ENCODE results near the gene SCEL. TPM values are rescaled to one million over a fixed set of nuclear protein-coding genes. Genes with fewer than 3 reads are reported as not detected.
A peak's percentile ranks its signal among the peaks of the same experiment; 100 is the strongest.

SCEL gene
- total RNA-seq, 1 donor from 2014 or later, result 0.31 TPM

DNA sequence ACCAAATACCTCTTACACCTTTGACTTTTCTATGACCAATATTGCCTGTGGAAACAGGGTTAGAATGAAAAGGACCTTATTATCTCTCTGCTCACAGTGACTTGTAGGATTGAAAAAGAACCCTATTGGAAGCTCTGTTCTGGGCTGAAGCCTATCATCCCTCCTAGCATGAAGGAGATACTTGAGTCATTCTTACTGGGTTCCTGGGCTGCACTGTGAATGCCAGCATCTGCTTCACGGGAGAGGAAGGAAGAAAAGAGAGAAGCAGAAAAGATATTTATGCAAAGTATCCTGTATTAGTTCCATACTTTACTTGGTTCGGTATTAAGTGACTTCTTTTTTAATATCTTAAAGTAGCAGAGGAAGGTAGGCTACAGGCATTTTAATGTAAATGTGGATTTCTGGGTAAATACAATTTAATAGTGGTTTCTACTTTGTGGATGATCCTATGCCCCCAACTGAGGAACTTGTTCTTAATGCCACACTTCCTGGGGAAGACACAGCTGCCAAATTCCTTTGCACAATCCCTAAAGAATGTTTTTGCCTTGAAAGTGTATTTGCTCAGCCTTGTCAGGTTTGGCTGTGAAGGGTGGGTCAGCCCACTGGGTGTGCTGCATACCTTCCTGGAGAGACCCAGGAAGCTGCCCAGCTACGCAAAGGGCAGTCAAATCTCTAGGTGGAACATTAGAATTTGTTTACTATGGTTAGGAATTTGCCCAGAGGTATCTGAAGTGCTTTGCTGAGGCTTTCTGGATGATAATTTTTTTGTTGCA, 13.7 kb upstream of the SCEL start:
- DNase-seq, result no peak

DNA sequence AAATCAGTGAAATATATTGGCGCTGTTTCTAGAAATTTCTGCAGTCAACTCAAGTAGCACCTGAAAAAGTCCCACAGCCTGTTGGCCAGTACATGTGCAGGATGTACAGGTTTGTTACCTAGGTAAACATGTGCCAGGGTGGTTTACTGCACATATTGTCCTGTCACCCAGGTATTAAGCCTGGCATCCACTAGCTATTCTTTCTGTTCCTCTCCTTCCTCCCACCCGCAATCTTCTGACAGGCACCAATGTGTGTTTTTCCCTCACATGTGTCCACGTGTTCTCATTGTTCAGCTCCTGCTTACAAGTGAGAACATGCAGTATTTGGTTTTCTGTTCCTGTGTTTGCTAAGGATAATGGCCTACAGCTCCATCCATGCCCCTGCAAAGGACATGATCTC, 13.1 kb upstream of the SCEL start:
- no peak for DNase-seq

DNA sequence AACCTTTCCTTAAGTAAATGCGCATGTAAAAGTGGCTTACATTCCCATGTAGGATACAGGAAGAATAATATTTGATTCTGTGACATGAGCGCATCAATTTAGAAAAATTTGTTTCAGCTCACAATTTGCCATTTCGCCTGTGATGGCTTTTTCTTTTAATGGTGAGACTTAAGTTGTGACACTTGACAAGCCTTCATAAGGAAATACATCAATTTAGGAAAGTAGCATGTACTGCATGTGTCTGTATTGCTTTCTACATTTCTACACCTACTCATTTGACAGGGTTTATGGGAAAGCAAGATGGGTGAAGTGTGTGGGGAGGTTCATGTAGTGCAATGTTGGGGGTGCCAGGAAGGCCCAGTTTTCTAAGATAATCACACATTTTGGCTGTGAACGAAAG, 12.1 kb upstream of the SCEL start:
- DNase-seq, result no peak

DNA sequence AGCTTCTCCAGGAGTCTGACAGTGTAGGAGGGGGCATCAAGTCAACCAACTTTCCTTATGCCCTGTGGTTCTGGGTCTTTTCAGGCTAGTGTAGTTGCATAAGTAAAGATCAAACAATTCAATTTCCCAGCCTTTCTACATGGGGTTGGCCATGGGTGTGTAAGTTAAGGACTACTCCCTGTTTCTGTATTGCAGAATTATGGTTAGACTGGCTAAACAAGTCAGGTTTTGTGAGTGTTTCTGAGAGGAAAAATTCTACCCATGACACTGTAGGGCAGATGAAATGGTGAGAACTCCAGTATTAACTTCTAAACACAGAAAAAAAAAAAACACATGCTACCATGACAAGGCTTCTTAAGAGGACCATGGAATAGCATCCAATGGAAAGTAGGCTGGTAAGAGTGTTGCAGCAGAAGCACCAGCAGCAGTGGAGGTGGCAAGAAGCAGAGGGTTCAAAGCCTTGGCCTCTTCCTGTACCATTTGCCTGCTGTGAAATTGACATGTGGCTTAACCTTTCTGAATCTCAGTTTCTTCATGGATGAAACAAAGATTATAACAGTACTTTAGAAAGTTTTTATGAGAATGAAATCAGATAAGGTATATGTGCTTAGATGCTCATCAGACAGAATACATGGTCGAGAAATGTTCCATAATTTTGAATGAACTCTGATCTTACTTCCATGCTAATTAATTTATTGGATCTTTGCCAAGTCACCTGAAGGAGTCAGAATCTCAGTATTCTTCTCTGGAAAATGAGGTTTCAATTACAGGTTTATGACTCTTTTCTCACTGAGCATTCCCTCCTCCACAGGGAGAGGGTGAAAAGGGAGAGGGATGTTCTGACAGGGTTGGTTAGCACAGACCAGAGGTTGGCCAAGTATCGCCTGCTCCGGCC, 11.4 kb upstream of the SCEL start:
- DNase-seq, result no peak

DNA sequence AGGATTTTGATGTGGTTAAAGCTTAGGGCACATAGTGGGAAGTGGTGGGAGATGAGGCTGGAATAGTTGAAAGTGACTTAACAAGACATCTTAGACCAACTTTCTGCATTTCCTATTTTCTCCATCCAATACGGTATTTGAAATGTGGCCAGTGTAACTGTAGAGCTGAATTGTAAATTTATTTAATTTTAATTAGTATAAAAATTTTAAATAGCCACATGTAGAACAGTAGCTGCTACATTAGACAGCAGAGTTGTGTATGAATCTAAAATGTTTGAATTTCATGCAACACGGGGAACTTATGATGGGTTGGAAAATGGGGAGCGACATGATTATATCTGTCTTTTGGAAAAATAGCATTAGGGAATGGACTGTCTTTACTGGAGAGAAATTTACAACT, 7.1 kb upstream of the SCEL start:
- no peak for DNase-seq

DNA sequence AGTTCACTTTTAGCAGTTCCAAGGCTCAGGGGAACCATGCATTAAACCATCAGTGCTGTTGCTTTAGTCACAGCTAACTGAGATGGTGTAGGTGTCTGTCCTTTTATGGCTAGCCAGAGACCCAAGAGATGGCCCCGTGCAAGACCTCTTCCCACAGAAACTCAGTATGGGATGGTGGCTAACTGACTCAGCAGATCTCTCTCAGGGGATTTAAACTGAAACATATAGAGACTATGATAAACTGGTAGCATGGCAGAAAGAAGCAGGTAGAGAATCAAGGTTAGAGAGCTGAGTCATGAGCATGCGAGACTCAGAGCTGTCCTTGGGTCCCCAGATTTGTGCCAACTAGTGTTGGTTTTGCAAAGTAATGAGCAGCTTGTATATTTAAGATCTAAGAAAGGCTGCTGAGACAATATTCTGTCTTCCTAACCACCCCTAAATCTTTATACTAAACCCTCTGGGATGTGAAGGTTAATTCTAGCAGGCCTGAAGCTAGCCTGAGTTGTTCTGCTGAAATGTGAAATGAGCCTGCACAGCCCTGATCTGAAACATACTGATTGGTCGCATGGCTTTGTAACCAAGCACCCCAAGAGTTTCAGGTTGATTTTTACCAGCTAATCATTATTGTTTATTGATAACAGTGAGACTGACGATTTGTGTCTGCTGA, 6.5 kb upstream of the SCEL start:
- DNase-seq, result no peak

DNA sequence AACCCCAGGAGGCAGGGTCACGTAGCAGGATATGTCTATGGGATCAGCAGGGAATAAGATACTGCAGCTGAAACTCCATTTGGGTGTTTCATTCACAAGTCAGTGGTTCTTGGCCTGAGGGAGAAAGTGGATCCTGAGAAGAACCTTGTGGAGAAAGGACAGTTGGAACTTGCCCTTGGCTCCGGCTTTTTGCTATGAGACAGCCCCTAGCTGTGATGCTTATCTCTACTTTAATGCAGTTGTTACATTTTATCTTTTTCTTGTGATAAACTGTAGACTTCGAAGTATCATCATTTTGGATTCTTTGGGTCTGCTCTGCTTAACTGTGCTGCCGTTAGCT, 6.0 kb upstream of the SCEL start:
- DNase-seq, result no peak

DNA sequence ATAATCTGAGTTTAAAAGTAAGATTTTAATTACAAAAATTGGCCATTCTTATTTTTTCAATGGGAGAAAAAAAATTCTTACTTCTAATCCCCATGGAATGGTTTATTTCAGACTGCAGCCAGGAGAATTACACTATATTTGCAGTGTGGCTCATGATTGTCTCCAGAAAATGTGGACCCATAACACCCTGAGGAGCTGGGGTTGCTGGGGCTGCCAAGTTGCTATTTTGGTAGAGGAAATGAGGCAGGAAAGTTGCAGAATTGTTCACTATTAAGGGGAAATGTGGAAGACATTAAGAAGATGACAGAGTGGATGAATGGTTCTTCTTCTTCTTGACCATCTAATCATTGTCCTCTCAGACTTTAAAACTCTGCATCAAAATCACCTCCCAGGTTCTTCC, 4.6 kb upstream of the SCEL start:
- DNase-seq, result no peak

DNA sequence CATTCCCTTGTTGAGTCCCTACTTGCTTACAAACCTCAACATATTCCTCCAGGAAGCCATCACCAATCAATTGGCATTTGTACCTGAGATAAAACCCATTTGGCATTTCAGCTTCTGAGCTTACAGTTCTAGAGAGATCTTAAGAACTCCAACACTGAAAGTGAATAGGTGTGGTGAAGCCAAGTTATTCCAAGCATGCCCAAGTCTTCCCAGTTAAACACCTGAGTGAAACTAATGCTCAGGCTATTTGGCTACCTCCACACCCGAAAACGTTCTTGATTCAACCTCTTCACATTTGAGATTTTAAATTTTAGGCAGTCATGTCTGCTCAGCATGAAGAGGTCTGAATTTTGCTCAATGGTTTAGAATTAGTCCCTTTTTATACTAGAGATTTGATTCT, 2.5 kb upstream of the SCEL start:
- no peak for DNase-seq

DNA sequence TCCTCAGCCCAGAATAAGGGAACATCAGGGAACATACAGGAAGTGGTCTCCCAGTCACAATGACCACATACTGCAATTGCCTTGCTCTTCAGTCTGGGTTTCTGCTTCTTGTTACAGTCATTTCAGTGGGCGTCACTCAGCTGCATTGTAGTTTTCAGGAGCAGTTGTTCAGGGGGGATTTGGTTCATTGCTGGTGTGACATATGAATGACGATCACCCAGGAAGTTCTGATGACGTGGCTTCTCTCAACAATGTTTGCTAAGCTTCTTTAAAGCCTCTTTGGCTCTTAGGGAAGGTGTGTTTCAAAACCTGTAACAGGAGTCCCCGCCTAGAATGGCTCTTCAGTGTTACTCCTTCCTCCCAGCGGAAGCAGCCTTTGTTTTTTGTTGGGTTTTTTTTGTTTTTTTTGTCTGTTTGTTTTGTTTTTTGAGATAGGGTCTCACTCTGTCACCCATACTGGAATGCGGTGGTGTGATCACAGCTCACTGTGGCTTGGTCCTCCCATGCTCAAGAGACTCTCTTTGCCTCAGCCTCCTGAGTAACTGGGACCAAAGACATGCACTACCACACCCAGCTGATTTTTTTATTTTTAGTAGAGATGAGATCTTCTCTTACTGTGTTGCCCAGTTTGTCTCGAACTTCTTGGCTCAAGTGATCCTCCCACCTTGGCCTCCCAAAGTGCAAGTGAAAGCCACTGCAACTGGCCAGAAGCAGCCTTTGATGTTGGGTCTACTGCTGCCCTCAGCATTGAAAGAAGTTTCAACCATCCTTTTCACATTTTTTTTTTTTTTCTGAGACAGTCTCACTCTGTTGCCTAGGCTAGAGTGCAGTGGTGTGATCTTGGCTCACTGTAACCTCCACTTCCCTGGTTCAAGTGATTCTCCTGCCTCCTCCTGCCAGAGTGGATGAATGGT, 1.4 kb upstream of the SCEL start:
- DNase-seq, result no peak

DNA sequence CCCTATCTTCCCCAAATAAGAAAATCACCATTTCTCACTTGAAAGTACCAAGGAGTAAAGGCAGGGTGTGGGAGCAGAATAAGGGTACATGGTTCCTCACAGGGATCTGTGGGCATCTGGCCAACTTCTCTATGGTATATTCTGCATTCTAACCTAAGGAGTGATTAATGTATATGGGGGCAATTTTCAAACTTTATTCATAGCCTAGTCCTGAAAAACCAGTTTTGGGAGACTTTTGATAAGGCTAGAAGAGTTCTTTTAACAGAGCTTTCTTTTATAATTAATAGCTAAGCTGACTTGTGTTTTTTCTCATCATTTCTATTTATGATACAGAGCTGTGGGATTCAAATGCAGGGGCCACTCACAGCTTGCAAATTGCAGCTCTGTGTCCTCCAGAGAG, 852 bp downstream of the SCEL start:
- no peak for DNase-seq

DNA sequence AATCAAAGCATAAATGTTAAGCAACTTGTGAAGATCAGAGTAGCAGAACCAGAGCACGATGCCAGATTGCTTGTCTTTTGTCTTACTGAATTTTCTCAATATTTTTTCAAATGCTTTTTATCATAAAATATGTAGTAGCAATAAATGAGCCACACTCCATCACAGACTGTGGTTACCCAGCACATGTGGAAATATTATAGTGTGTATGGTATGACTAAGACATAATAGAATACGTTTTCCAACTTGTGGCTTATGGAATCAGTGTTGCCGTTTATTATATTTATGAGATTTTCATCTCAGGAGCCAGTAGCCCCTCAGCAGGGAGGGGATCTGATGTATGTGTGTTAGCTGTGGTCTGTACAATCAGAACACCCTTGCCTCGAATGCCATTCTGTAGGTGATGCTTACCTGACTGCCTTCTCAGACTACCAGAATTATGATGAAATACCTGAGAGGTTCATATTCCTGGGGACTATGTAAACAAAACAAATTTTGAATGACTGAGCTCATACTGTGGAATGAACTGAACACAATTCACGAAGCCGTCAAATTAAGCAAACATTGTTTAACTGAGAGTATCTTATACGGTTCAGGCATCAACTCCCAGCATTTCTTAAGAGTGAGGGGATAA, 1.9 kb downstream of the SCEL start:
- no peak for DNase-seq

DNA sequence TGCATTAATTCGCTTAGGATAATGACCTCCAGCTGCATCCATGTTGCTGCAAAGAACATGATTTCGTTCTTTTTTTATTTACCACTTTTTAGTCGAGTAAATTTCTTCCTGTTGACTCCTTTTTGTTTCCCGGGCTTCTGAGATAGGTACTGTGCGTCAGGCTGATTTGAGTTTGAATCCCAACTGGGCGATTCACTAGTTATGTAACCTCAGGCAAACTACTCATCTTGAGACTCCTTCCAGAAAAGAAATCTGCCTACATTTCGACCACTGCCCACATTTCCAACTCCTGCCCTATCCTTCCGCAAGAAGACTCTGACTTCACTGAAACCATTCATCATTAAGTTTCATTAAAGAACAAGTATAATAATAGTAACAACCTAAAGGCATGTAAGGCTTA, 8.2 kb downstream of the SCEL start:
- no peak for DNase-seq

DNA sequence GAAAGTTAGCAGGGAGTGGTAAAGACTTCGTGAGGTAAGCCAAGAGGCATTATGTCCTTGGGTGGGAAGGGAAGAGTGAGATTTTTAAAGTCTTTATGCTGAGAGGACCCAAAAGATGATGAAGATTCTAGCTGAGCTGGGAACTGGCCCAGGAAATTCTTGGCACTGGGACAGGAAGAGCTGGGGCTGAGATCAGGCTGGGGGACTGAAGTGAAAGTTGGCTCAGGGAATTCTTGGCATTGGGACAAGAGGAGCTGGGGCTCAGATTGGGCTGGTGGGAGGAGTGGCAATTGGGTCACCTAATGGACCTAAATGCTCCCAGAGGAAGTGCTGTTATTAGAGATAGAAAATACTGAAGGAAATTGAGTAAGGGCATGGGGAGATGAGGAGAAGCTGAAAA, 8.8 kb downstream of the SCEL start:
- peak; percentile 0 for DNase-seq

DNA sequence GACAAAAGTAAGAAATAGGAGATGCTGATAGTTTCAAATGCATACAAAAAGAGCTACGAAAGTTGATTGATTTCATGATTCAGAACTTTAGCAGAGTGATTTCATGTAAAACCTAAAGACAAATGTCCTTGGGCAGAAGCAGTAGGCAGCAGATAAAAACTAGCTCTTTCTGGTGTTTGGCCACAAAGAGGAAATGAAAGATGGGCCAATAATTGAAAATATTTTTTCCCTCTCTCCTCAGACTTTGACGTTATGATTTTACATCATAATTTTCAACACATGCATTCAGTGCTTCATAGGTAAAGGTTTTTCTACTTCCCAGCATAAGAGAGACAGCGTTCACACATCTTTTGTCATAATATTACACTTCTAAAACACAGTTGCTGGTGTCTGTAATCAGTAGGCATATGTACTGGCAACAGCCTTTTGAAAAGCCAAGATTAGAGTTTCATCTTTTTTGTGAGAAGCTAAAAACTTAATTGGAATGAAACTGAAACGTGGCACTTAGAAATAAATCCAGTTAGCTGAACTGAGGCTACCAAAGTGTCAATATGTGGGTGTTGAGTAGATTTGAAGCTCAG, 9.3 kb downstream of the SCEL start:
- DNase-seq, result no peak

DNA sequence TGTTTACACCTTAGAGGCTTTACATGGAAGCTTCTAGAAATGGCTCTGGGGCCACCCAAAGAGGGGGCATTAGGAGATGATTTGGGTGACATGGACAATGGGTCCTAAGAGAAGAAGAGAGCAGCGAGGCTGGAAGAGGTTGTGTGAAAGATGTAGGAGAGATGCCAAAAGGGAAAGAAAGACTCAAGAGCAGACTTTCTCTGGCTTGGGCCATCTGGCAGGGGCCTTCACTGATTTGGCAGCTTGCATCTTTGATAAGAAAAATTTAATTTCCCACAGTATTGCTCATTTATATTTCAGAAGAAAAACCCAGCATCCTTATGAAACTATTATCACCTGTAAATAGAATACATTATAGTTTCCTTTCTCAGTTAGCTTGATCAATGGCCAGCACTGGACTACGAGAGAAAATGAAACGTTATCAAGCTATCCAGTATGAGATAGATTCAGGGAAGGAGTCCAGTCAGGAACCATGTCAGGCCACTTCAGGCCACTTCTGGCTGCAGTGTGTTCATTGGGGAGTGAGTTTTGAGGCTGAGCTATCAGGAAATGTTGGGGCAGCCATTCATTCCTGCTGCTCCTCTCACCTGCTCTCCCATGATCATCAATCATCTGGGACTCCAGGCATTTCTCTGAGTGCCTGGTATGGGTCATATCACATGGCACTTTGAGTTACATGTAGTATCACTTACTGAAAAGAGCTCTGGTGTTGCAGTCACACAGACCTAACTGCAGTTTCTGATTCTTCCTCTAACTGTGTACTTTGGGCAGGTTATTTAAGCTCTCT, 10.3 kb downstream of the SCEL start:
- no peak for DNase-seq

DNA sequence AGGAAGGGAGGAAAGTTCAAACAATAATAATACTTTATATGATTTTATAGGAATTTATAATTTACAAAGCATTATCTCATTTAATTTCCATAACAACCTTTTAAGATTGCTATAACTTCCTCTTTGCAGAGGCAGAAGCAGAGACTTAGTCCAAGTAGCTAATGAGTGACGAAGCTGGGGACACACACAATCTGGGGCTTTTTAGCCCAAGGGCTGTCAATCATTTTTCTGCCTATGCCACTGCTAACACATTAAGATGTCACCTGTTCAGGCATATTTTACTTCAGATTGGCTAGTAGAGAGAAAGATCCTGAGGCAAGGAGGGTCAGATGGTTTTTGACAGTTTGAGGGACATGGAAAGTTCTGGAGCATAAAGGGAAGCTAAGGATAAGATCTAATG, 12.6 kb downstream of the SCEL start:
- no peak for DNase-seq

DNA sequence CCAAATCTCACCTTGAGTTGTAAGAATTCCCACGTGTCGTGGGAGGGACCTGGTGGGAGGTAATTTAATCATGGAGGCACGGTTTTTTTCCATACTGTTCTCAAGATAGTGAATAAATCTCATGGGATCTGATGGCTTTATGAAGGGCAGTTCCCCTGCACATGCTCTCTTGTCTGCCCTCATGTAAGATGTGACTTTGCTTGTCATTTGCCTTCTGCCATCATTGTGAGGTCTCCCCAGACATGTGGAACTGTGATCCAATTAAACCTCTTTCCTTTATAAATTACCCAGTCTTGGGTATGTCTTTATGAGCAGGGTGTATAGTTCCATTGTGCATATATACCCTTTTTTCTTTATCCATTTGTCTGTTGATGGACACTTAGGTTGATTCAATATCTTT, 13.1 kb downstream of the SCEL start:
- no peak for DNase-seq

DNA sequence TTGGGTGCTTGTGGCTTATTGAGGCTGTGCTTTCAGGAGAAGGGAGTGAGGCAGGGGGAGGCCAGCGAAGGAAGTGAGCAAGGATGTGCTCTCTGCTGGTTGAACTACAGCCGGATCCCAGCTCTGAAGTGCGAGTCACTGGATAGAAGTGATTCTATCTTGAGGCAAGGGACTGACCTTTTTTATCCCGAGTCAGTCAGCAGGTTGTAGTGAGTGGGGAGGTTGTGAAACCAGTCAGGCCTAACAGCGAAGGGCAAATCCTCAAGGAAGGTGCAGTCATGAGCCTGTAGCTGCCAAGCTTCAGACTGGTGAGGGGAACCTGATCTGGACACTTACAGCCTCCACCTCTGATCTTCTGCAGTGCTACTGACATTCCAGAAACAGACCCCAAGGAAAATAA, 18.6 kb downstream of the SCEL start:
- no peak for DNase-seq

DNA sequence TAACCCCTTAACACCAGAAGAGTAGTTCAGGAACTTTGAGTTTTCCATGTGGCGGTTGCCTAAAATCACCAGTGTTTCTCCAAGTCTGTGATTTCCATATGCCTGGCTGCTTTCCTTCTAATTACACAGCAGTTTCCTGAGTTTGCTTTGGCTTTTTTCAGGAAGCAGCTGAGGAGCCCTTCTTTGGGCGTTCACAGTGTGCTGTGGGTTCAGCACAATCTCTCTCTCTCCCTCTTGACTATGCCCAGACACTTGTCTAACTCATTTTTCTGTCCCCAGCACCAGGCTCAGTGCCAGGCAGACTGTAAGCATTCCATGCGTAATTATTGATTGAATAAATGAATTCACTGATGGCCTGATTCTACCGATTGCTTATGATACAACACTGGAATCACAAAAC, 19.7 kb downstream of the SCEL start:
- DNase-seq, result no peak

DNA sequence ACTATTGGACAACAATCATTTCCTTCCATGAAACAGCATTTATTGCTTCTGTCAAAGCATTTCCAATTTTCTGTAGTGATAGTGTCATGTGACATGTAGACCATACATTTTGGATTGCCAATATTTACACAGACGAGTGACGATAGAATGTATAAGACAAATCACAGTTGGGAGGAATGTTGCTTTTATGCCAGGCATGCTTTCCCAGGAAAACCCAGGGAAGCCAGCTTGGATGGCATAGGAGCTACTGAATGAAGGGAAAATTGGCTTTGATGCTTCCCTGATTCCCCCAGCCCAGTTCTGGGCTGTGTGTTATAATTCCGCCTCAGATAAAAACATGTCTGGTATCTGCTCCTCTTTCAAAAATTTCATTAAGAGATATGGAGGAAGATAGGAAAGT, 22.5 kb downstream of the SCEL start:
- DNase-seq, result no peak

Data from occipital lobe (tissue), 2 donors.